22Rv1 (cell line): ENCODE measurements around the gene OVOL3.
"Not testable (repeated sequence)": the region's sequence is repeated elsewhere in the genome, so short reads cannot be mapped to it uniquely, and the experiment has no call there.

ENCODE experiments used
- H3K27ac ChIP-seq: fragments of 450-650 bp; 2 replicates; pipeline ENCODE4 v1.5.1; 2017
- ZFX ChIP-seq: fragments of 450-650 bp; IDR thresholded peaks from 2 replicates; pipeline ENCODE4 v1.6.1; 2017; ENCODE audit warnings: antibody characterized with exemption, borderline replicate concordance
- TF ChIP-seq, protein P1 (sequence below): fragments of 450-650 bp; IDR thresholded peaks from 2 replicates; pipeline ENCODE4 v1.5.1; 2017; ENCODE audit warnings: mild to moderate bottlenecking

The OVOL3 gene

DNA sequence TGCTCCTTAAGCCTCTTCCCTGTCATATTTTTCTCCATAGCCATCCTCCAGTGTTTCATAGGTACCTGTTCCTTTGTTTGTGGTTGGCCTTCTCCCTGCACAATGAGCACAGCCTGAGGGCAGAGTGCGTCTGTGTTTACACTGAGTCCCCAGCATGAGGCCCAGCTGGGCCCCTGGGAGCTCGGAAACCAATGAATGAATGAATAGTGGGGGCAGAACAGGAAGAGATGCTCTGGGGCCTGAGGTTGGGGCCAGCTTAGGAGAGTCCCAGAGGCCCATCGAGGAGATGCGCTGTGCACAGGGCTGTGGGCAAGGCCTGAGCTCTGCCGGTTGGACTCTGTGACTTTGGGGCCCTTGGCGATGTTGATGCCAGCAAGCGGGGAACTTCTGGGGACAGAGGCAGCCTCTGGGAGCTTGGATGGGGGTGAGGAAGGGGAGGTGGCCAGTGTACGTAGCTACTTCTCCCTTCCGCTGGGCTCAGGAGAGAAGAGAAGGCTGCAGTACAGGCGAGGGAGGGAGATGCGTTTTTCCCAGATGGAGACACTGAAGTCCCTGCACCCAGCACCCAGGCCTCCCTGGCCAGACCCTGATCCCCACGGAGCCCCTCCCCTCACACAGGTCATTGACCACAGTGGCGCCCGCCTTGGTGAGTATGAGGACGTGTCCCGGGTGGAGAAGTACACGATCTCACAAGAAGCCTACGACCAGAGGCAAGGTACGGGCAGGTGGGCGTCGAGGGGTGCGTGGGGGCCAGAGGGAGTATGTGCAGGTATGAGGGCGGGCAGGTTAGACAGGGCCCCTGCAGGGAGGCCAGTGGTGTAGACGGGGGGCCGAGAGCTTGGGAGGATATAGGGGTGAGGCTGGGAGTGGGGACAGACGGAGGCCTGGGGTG is 9.4 kb downstream of the OVOL3 start:
- TF ChIP-seq, protein P1, sequence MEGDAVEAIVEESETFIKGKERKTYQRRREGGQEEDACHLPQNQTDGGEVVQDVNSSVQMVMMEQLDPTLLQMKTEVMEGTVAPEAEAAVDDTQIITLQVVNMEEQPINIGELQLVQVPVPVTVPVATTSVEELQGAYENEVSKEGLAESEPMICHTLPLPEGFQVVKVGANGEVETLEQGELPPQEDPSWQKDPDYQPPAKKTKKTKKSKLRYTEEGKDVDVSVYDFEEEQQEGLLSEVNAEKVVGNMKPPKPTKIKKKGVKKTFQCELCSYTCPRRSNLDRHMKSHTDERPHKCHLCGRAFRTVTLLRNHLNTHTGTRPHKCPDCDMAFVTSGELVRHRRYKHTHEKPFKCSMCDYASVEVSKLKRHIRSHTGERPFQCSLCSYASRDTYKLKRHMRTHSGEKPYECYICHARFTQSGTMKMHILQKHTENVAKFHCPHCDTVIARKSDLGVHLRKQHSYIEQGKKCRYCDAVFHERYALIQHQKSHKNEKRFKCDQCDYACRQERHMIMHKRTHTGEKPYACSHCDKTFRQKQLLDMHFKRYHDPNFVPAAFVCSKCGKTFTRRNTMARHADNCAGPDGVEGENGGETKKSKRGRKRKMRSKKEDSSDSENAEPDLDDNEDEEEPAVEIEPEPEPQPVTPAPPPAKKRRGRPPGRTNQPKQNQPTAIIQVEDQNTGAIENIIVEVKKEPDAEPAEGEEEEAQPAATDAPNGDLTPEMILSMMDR = no peak
- TF ChIP-seq ZFX = no peak
- H3K27ac ChIP-seq = no peak overlapping the region

- H3K27ac ChIP-seq = no peak overlapping the region
- TF ChIP-seq ZFX = no peak
- TF ChIP-seq, protein P1 = no peak
Observed at GRCh38 chr19:36120984-36121358, 10.0 kb downstream of the OVOL3 start.

DNA sequence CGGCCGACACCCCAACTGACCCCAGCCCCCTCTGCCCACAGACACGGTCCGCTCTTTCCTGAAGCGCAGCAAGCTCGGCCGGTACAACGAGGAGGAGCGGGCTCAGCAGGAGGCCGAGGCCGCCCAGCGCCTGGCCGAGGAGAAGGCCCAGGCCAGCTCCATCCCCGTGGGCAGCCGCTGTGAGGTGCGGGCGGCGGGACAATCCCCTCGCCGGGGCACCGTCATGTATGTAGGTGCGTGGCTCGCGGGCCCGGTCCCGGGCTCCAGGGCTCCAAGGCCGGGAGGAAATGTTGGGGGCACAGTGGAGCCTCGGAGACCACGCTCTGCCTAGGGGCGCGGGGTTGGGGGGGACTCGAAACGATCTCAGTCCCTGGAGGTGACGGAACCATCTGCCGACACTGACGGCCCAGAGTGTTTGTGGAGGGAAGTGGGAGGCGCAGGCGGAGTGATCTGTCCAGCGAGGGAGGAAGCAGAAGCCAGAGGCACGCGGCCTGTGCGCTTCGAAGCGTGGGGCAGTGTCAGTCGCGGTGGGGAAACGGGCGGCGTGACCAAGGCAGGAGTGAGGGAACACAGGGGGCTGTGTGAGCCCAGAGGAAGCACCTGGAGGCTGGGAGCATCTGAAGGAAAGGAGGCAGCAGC is 10.7 kb downstream of the OVOL3 start:
- no peak overlapping the region for H3K27ac ChIP-seq
- TF ChIP-seq, protein P1 = no peak
- no peak for TF ChIP-seq ZFX

DNA sequence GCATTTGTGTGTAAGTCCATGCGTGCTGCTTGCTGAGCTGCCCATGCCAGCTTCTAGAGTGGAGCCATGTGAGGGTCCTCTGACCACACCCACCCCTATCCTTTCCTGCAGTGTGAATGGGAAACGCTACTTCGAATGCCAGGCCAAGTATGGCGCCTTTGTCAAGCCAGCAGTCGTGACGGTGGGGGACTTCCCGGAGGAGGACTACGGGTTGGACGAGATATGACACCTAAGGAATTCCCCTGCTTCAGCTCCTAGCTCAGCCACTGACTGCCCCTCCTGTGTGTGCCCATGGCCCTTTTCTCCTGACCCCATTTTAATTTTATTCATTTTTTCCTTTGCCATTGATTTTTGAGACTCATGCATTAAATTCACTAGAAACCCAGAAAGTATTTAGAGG is 14.6 kb downstream of the OVOL3 start:
- no peak for TF ChIP-seq ZFX
- TF ChIP-seq, protein P1 = no peak

DNA sequence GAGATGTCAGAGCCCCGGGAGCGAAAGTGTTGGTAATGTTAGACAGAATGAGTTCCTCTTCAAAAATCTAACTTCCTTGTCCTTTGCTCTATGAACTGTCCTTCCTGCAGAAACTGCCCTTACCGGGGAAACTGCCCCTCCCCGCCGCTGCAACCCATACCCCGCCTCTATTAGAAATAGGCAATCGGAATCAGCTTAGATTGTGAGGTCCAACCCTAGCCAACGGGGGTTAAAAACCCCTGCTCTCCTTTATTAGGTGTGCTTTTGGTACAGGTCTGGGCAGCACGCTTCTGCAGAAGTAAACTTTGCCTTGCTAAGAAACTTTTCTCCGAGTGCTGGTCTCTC is 17.4 kb downstream of the OVOL3 start:
- TF ChIP-seq ZFX = no peak
- TF ChIP-seq, protein P1 = no peak
- H3K27ac ChIP-seq = peak overlapping the region; percentile 99

More for the DNA sequence above, 14.6 kb downstream of the OVOL3 start:
- peak overlapping the region; percentile 1; the same call in 1 of the 2 replicates for H3K27ac ChIP-seq

DNA sequence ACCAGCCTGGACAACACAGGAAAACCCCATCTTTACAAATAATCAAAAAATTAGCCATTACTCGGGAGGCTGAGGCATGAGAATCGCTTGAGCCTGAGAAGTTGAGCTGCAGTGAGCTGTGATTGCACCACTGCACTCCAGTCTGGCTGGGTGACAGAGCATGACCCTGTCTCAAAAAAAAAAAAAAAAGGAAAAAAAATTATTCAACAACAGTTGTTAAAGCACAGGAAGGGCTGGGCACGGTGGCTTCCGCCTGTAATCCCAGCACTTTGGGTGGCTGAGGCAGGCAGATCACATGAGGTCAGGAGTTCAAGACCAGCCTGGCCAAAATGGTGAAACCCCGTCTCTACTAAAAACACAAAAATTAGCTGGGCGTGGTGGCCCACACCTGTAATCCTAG is 20.3 kb downstream of the OVOL3 start:
- H3K27ac ChIP-seq = not testable (repeated sequence)

- H3K27ac ChIP-seq = not testable (repeated sequence)
Observed at GRCh38 chr19:36134867-36135266, 23.9 kb downstream of the OVOL3 start.

DNA sequence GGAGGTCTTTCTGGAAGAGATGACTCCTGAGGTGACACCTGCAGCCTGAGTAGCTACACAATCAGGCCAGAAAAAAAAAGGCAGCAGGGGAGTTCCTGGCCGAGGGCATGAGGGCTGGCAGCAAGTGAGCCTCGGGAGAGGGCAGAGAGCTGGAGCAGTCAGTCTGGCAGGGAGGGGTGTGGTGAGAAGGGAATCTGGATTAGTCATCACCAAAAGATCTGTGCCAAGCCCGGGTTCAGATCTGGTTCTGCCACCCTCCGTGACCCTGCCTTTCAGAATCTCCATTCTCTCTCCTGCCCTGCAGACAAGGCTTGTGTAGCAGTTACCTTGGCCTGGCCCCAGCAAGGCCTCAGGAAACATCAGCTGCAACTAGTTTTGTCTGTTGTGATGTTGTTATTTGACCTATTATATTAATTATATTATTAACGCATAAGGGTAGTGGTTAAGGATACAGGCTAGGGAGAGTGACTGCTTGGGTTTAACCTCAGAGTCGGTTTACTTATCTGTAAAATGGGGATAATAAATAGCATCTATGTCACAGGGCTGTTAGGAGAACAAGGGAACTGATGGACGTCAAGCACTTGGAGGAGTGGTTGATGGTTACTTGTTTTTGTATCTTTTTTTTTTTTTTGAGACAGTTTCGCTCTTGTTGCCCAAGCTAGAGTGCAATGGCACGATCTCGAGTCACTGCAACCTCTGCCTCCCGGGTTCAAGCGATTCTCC is 26.2 kb downstream of the OVOL3 start:
- H3K27ac ChIP-seq = peak overlapping the region; percentile 99
- TF ChIP-seq ZFX = no peak
- TF ChIP-seq, protein P1 = no peak
